M059J (cell line): ENCODE data around the gene CPLX1. TPM values are rescaled to one million over a fixed set of nuclear protein-coding genes. Genes with fewer than 3 reads are reported as not detected.
"Not testable (repeated sequence)": the region's sequence is repeated elsewhere in the genome, so short reads cannot be mapped to it uniquely, and the experiment has no call there.

ENCODE experiments used
- DNase-seq: peaks from one replicate; pipeline ENCODE4 v3.0.0-alpha.2; 2012; ENCODE audit warnings: low read depth
- total RNA-seq: library from RNA; depleted of rRNA; stranded (reverse); fragments of >200 nt; shearing (Covaris generic); gene quantifications from 2 replicates; pipeline ENCODE4 v1.2.3, GENCODE V29; 2014

The CPLX1 gene
- total RNA-seq, 1 experiment from 2014 or later = not detected

GRCh38 chr4:777520-778262, 48.2 kb downstream of the CPLX1 start:
- DNase-seq = no peak

GRCh38 chr4:776743-777441, 49.0 kb downstream of the CPLX1 start:
- DNase-seq = no peak

GRCh38 chr4:775485-775884, 50.4 kb downstream of the CPLX1 start:
- DNase-seq = not testable (repeated sequence)

- not testable (repeated sequence) for DNase-seq
Measured at GRCh38 chr4:774419-775092, 51.4 kb downstream of the CPLX1 start.

- no peak for DNase-seq
Measured at GRCh38 chr4:773214-773613, 52.7 kb downstream of the CPLX1 start.

- no peak for DNase-seq
Measured at GRCh38 chr4:772776-773175, 53.2 kb downstream of the CPLX1 start.

- DNase-seq = no peak
Measured at GRCh38 chr4:772118-772517, 53.8 kb downstream of the CPLX1 start.

GRCh38 chr4:771464-771863, 54.5 kb downstream of the CPLX1 start:
- no peak for DNase-seq

GRCh38 chr4:770022-770421, 55.9 kb downstream of the CPLX1 start:
- no peak for DNase-seq

- DNase-seq = no peak
Measured at GRCh38 chr4:769511-769910, 56.4 kb downstream of the CPLX1 start.

GRCh38 chr4:768995-769394, 56.9 kb downstream of the CPLX1 start:
- no peak for DNase-seq

- no peak for DNase-seq
Measured at GRCh38 chr4:768076-768475, 57.9 kb downstream of the CPLX1 start.

GRCh38 chr4:766559-767283, 59.2 kb downstream of the CPLX1 start:
- no peak for DNase-seq

- peak; percentile 64 for DNase-seq
Measured at GRCh38 chr4:766152-766515, 59.8 kb downstream of the CPLX1 start.

- DNase-seq = no peak
Measured at GRCh38 chr4:764405-765169, 61.3 kb downstream of the CPLX1 start.

- no peak for DNase-seq
Measured at GRCh38 chr4:763922-764321, 62.0 kb downstream of the CPLX1 start.

- no peak for DNase-seq
Measured at GRCh38 chr4:763191-763810, 62.6 kb downstream of the CPLX1 start.

- DNase-seq = peak; percentile 26
Measured at GRCh38 chr4:762211-763190, 63.4 kb downstream of the CPLX1 start.

- DNase-seq = no peak
Measured at GRCh38 chr4:761739-762138, 64.2 kb downstream of the CPLX1 start.

- no peak for DNase-seq
Measured at GRCh38 chr4:761086-761485, 64.8 kb downstream of the CPLX1 start.
